ENCODE measurements around the gene TNFAIP8. TPM values are rescaled to one million over a fixed set of nuclear protein-coding genes. Genes with fewer than 3 reads are reported as not detected.
A peak's percentile ranks its signal among the peaks of the same experiment; 100 is the strongest.

TNFAIP8 gene
- total RNA-seq, 1 experiment from 2014 or later = 7.3 TPM

DNA sequence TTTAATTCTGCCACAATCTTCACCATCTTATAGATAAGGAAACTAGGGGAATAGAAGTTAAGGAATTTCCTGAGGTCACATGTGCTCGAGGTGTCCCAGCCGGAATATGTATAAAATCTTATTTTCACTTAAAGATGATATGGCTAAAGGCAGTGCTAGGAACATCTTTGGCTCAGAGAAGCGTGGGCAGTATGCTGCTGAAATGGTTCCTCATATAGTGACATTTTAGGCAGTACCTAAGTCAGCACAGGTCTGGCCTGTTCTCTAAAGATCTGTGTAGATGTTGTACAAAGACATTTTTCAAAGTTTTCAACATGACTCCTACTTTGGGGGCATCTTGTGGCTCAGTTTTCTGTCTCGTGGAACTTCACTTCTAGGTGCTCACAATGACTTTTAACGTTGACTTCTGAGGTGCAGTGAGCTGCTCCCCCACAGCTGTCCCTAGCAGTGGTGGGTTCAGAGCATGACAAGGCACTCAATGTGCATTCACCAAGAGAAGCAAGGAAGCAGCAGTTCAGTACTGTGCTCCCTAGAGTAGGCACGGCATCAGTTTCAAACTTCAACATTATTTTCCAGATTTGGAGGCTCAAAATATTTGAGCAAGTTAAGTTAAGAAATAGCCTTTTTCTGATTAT, 40.3 kb downstream of the TNFAIP8 start:
- H3T11ph ChIP-seq (ENCODE audit: low read length) = no peak overlapping the region
- no peak overlapping the region for H3K9ac ChIP-seq (ENCODE audit: extremely low read depth, insufficient read length, low read length)
- H3K23ac ChIP-seq (ENCODE audit: insufficient read length, low read depth, low read length) = no peak overlapping the region
- peaks cover 2 to 11% (median 8%) of the 10 kb centered on the region in 3 experiments; a peak in 5 of 7 replicates for H3K36me3 Mint-ChIP-seq (ENCODE audit: insufficient read depth in 1 of 3, low read depth in 3 of 3)
- H3K56ac ChIP-seq (ENCODE audit: insufficient read length, low read depth, low read length) = no peak overlapping the region
- H3K4me2 ChIP-seq (ENCODE audit: insufficient read depth, insufficient read length, low read length) = no peak overlapping the region
- no peak overlapping the region for H3K4me3 Mint-ChIP-seq
- no peaks in the 10 kb centered on the region for H3K27me3 Mint-ChIP-seq (ENCODE audit: low read depth)
- H3K9me3 ChIP-seq (ENCODE audit: control insufficient read depth, low read depth, low read length) = no peaks in the 10 kb centered on the region
- H2BK20ac ChIP-seq (ENCODE audit: low read depth, low read length, poor library complexity, severe bottlenecking) = no peak overlapping the region
- H3K4me1 Mint-ChIP-seq = peaks cover 6 to 15% of the 10 kb centered on the region in 2 experiments
- H2BK120ac ChIP-seq (ENCODE audit: low read depth, low read length, poor library complexity, severe bottlenecking) = no peak overlapping the region
- H3K79me2 ChIP-seq (ENCODE audit: insufficient read depth, low read length) = no peaks in the 10 kb centered on the region
- no peak overlapping the region for H3K4ac ChIP-seq (ENCODE audit: low read depth, low read length)
- no peaks in the 10 kb centered on the region for H4K20me1 ChIP-seq (ENCODE audit: control insufficient read depth, insufficient read depth, insufficient read length)
- no peak overlapping the region for H4K91ac ChIP-seq (ENCODE audit: insufficient read length, low read depth, low read length)
- H3K9me3 Mint-ChIP-seq = peaks cover 0 to 2% of the 10 kb centered on the region in 2 experiments; a peak in 2 of 5 replicates
- H3K27ac ChIP-seq (ENCODE audit: insufficient read length, low read depth, low read length) = no peak overlapping the region
- no peak overlapping the region for H2BK15ac ChIP-seq (ENCODE audit: low read depth, low read length)
- TF ChIP-seq CTCF (conservative IDR thresholded peaks at IDR 0.05) = no peak
- no peak overlapping the region for H2AFZ ChIP-seq (ENCODE audit: low read length)
- no peak overlapping the region for H4K5ac ChIP-seq (ENCODE audit: insufficient read length, low read depth, low read length)
- H3K14ac ChIP-seq (ENCODE audit: insufficient read depth, low read length) = no peak overlapping the region
- no peak for DNase-seq
- no peak overlapping the region for H2AK5ac ChIP-seq (ENCODE audit: insufficient read length, low read length)
- no peaks in the 10 kb centered on the region for H3K27me3 ChIP-seq (ENCODE audit: insufficient read depth, low read length)
- no peak overlapping the region for H2BK12ac ChIP-seq (ENCODE audit: insufficient read length, low read depth, low read length)
- peak overlapping the region in 1 of 3 experiments; percentile 44; a peak in 1 of 7 replicates for H3K27ac Mint-ChIP-seq
- peaks cover 4% of the 10 kb centered on the region; the same call in 1 of the 2 replicates for H3K4me1 ChIP-seq (ENCODE audit: insufficient read depth, low read length)
- H3K23me2 ChIP-seq (ENCODE audit: insufficient read length, low read depth, low read length, poor library complexity, severe bottlenecking) = no peaks in the 10 kb centered on the region
- no CpG with 5 or more reads among the region's 6 CpGs for WGBS (ENCODE audit: extremely low coverage, insufficient read length, low lambda C conversion rate)
- H2BK5ac ChIP-seq (ENCODE audit: insufficient read length, low read length) = no peak overlapping the region
- no peaks in the 10 kb centered on the region for H3K79me1 ChIP-seq (ENCODE audit: insufficient read depth, low read depth, low read length, poor library complexity, severe bottlenecking)
- no peak overlapping the region for H3K18ac ChIP-seq (ENCODE audit: insufficient read length, low read depth, low read length)
- no peak overlapping the region for H4K8ac ChIP-seq (replicated peaks; ENCODE audit: insufficient read length, low read depth, low read length)

Measured in H9 (cell line).